MCF 10A (cell line): Measurements from ENCODE around the gene LRP2. TPM values are rescaled to one million over a fixed set of nuclear protein-coding genes. Genes with fewer than 3 reads are reported as not detected.
A peak's percentile ranks its signal among the peaks of the same experiment; 100 is the strongest.

Source experiments
- BruUV-seq: library from RNA; stranded (reverse); fragments of 400-500 nt; replicated peaks from 2 replicates; lab custom pipeline; 2021; lab: Mats Ljungman, UMichigan
- CTCF ChIA-PET: fragments of 300-600 bp; sonication (Branson Sonifier 250); formaldehyde crosslinking; extraction: SDS; loops from one replicate; lab custom pipeline; 2021; ENCODE audit warnings: antibody characterized with exemption, inconsistent platforms; lab: Yijun Ruan, JAX
- POLR2A ChIA-PET: fragments of 300-600, 350-650 bp; sonication (Branson Sonifier 250); formaldehyde crosslinking; extraction: SDS; loops from one replicate; lab custom pipeline; 2020; ENCODE audit warnings: antibody characterized with exemption, inconsistent platforms; lab: Yijun Ruan, JAX
- DNase-seq: peaks from one replicate; pipeline ENCODE4 v3.0.0-alpha.2; 2018; ENCODE audit not compliant: unreplicated experiment
- H3K27ac Mint-ChIP-seq: one replicate; pipeline ENCODE4 v1.8.0; 2022; ENCODE audit warnings: mild to moderate bottlenecking, low read depth, mixed read lengths; ENCODE audit not compliant: unreplicated experiment
- H3K27me3 Mint-ChIP-seq: one replicate; pipeline ENCODE4 v1.8.0; 2022; ENCODE audit warnings: mixed read lengths; ENCODE audit not compliant: insufficient read depth, unreplicated experiment
- H3K36me3 Mint-ChIP-seq: one replicate; pipeline ENCODE4 v1.8.0; 2022; ENCODE audit warnings: mild to moderate bottlenecking, moderate library complexity, mixed read lengths; ENCODE audit not compliant: insufficient read depth, unreplicated experiment
- H3K4me1 Mint-ChIP-seq: one replicate; pipeline ENCODE4 v1.8.0; 2022; ENCODE audit warnings: mixed read lengths; ENCODE audit not compliant: insufficient read depth, unreplicated experiment
- H3K4me3 Mint-ChIP-seq: one replicate; pipeline ENCODE4 v1.8.0; 2022; ENCODE audit warnings: mild to moderate bottlenecking, moderate library complexity, mixed read lengths; ENCODE audit not compliant: unreplicated experiment
- H3K9me3 Mint-ChIP-seq: one replicate; pipeline ENCODE4 v1.8.0; 2022; ENCODE audit warnings: mixed read lengths; ENCODE audit not compliant: unreplicated experiment
- intact Hi-C: fragments of 100-400 bp; cut with micrococcal nuclease; formaldehyde crosslinking; loops from 2 replicates; pipeline ENCODE4 v1.14.1; 2022
- total RNA-seq: library from RNA; stranded (reverse); gene quantifications from 2 replicates; pipeline ENCODE4 v1.2.3, GENCODE V29; 2022
- TF ChIP-seq, protein P1 (sequence below): fragments of 200-600 bp; IDR thresholded peaks from one replicate; pipeline ENCODE4 v1.8.0; 2022; ENCODE audit warnings: antibody characterized with exemption, mild to moderate bottlenecking; ENCODE audit not compliant: unreplicated experiment

LRP2 gene
- total RNA-seq, 1 experiment from 2014 or later = 0.07 TPM

DNA sequence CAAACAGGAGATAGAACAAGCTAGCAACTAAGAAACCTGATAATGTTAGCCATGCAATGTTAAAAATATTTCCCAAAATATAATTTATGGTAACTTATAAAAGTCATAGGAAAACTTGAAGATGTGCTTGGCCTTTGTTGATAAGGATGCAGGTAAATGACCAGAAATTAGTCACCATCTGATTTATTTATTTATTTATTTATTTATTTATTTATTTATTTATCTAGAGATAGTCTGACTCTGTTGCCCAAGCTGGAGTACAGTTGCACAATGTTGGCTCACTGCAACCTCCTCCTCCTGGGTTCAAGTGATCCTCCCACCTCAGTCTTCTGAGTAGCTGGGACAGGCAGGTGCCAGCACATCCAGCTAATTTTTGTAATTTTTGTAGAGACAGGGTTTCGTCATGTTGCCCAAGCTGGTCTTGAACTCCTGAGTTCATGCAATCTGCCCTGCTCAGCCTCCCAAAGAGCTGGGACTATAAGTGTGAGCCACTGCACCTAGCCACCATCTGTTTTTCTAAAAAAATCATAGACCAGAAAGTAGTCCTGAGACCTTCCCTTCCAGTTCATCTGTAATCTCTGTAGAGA lies 183.4 kb downstream of the LRP2 start:
- Mint-ChIP-seq H3K4me1 (no peaks in the 10 kb centered on the region), H3K4me3 (no peak overlapping the region), H3K36me3 (no peaks in the 10 kb centered on the region), H3K9me3 (no peaks in the 10 kb centered on the region), H3K27ac (no peak overlapping the region), H3K27me3 (peaks cover 43% of the 10 kb centered on the region)
- no peak for DNase-seq
- intact Hi-C loops = no loop called here
- no TSS peak for BruUV-seq
- ChIA-PET POLR2A (no interaction called here), CTCF (interaction anchor here (0.6 kb wide), 1 partner anchor 42 kb away, joined by 3 read pairs; no protein-coding TSS in a partner anchor)
- TF ChIP-seq, protein P1, sequence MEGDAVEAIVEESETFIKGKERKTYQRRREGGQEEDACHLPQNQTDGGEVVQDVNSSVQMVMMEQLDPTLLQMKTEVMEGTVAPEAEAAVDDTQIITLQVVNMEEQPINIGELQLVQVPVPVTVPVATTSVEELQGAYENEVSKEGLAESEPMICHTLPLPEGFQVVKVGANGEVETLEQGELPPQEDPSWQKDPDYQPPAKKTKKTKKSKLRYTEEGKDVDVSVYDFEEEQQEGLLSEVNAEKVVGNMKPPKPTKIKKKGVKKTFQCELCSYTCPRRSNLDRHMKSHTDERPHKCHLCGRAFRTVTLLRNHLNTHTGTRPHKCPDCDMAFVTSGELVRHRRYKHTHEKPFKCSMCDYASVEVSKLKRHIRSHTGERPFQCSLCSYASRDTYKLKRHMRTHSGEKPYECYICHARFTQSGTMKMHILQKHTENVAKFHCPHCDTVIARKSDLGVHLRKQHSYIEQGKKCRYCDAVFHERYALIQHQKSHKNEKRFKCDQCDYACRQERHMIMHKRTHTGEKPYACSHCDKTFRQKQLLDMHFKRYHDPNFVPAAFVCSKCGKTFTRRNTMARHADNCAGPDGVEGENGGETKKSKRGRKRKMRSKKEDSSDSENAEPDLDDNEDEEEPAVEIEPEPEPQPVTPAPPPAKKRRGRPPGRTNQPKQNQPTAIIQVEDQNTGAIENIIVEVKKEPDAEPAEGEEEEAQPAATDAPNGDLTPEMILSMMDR = no peak

DNA sequence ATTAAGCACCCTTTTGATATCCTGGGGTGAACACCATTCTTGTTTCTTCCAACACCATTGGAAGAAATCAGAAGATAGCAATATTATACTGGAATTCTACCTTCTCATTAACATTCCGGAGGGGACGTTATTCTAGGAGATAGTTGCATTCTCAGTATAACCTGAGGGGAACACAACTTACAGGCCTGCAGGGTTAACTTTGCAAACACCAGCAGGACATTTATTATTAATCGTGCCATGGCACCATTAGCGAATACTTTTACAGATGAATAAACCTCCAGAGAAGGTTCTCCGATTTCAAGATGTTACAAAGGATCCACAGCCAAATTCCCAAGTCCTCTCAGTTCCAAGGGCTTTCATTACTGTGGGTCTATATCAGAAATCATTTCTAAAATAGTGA lies 184.0 kb downstream of the LRP2 start:
- Mint-ChIP-seq H3K4me1 (no peaks in the 10 kb centered on the region), H3K9me3 (no peaks in the 10 kb centered on the region), H3K27me3 (peaks cover 43% of the 10 kb centered on the region), H3K27ac (no peak overlapping the region), H3K4me3 (no peak overlapping the region), H3K36me3 (no peaks in the 10 kb centered on the region)
- CTCF ChIA-PET = interaction anchor here (0.7 kb wide), 1 partner anchor 81 kb away, joined by 3 read pairs; no protein-coding TSS in a partner anchor
- intact Hi-C loops = no loop called here
- POLR2A ChIA-PET = no interaction called here
- no peak for DNase-seq
- no TSS peak for BruUV-seq
- TF ChIP-seq, protein P1 = no peak

DNA sequence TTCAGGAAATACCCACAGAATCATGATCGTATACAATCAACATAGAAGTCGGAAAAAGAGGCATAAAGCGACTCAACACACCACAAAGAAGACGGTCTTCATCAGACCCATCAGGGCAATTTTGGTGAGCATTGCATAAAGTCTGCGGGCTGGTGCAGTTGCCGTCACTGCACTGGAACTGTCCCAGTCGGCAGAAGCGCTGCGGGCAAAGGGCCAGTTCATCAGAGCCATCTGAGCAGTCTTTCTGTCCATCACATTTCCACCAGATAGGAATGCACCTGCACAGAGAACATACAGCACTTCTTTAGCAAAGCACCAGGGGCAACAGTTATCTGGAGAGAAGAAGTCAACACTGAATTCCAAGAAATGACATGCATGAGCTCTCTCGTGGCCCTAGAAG lies 187.2 kb downstream of the LRP2 start:
- DNase-seq = no peak
- no peaks in the 10 kb centered on the region for H3K36me3 Mint-ChIP-seq
- ChIA-PET CTCF (interaction anchor here (0.7 kb wide), 2 partner anchors 22 to 1827 kb away, joined by 3 read pairs; no protein-coding TSS in a partner anchor), POLR2A (no interaction called here)
- TF ChIP-seq, protein P1 = no peak
- intact Hi-C loops = no loop called here
- BruUV-seq = no TSS peak
- H3K9me3 Mint-ChIP-seq = no peaks in the 10 kb centered on the region
- peaks cover 54% of the 10 kb centered on the region for H3K27me3 Mint-ChIP-seq
- H3K4me1 Mint-ChIP-seq = no peaks in the 10 kb centered on the region
- H3K4me3 Mint-ChIP-seq = no peak overlapping the region
- H3K27ac Mint-ChIP-seq = no peak overlapping the region

DNA sequence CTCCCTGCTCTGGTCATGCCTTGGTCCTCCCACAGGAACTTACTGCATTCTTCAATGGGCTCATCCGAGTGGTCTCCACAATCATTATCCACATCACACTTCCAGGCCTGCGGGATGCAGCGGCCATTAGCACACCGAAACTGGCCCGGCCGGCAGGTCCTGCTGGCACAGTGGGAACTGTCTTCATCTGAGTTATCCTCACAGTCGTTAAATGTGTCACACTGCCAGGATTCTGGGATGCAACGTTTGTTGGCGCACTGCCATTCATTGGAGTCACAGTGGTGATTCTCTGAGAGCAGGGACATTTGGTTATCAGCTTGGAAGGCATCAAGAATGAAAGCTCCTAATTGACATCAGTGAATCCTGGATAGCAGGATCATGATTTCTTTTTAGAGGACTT lies 188.5 kb downstream of the LRP2 start:
- intact Hi-C loops = no loop called here

More for the DNA sequence above, 188.5 kb downstream of the LRP2 start:
- Mint-ChIP-seq H3K27me3 (peaks cover 54% of the 10 kb centered on the region), H3K4me1 (no peaks in the 10 kb centered on the region), H3K4me3 (no peak overlapping the region), H3K27ac (no peak overlapping the region), H3K36me3 (no peaks in the 10 kb centered on the region), H3K9me3 (no peaks in the 10 kb centered on the region)
- peak; percentile 8 for DNase-seq
- POLR2A ChIA-PET = no interaction called here
- TF ChIP-seq, protein P1 = no peak
- CTCF ChIA-PET = no interaction called here
- BruUV-seq = no TSS peak
